Measurements from ENCODE around the gene SLC47A2.

The SLC47A2 gene

DNA sequence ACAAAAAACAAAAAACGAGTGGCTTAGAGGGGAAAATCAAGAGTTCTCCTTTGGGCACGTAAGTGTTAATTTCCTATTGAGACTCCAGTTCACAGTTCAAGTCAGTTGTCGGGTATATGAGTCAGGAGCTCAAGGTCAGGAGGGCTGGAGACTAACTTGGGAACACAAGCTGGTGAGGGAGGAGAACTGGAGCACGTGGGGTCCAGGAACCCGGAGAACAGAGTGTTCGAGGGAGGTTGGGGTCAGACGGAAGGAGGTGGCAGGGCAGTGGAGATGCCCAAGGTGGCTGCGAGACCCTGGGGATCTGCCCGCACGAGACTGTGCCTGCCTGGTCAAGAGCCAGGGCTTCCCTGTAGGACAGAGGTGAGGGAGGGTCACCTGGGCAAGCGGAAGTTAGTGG is 19.7 kb upstream of the SLC47A2 start:
- DNase-seq (ENCODE audit: low read depth), result no peak
- no peak overlapping the region for H3K4me3 ChIP-seq (ENCODE audit: control insufficient read depth, low read depth, low read length)

DNA sequence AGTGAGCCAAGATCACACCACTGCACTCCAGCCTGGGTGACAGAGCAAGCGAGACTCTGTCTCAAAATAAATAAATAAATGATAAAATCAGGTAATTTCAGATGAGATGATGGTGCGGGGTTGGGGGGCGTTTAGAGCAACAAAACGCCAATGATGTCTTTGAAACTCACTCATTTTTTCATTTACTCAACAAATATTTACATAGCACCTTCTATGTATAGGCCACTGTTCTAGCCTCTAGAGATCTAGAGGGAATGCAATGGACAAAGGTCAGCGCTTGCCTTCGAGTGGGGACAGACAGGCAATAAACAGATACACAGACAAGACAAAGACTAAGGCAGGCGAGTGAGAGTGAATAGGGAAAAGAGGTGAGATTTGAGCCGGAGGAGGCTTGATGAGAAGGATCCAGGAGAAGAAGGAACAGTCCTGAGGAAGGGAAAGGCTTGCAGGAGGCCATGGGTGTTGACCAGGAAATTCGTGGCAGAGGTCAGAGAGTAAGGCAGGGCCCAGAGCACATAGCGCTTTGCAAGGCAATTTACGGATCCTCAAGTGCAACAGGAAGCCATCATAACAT is 17.7 kb upstream of the SLC47A2 start:
- TF ChIP-seq, protein P1, sequence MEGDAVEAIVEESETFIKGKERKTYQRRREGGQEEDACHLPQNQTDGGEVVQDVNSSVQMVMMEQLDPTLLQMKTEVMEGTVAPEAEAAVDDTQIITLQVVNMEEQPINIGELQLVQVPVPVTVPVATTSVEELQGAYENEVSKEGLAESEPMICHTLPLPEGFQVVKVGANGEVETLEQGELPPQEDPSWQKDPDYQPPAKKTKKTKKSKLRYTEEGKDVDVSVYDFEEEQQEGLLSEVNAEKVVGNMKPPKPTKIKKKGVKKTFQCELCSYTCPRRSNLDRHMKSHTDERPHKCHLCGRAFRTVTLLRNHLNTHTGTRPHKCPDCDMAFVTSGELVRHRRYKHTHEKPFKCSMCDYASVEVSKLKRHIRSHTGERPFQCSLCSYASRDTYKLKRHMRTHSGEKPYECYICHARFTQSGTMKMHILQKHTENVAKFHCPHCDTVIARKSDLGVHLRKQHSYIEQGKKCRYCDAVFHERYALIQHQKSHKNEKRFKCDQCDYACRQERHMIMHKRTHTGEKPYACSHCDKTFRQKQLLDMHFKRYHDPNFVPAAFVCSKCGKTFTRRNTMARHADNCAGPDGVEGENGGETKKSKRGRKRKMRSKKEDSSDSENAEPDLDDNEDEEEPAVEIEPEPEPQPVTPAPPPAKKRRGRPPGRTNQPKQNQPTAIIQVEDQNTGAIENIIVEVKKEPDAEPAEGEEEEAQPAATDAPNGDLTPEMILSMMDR (conservative IDR thresholded peaks at IDR 0.05; ENCODE audit: control insufficient read depth, insufficient read depth, low read depth, low read length), result no peak
- no peak for DNase-seq (ENCODE audit: low read depth)
- no peak overlapping the region for H3K4me3 ChIP-seq (ENCODE audit: control insufficient read depth, low read depth, low read length)

More for the DNA sequence above, 19.7 kb upstream of the SLC47A2 start:
- TF ChIP-seq, protein P1 (conservative IDR thresholded peaks at IDR 0.05; ENCODE audit: control insufficient read depth, insufficient read depth, low read depth, low read length), result no peak

DNA sequence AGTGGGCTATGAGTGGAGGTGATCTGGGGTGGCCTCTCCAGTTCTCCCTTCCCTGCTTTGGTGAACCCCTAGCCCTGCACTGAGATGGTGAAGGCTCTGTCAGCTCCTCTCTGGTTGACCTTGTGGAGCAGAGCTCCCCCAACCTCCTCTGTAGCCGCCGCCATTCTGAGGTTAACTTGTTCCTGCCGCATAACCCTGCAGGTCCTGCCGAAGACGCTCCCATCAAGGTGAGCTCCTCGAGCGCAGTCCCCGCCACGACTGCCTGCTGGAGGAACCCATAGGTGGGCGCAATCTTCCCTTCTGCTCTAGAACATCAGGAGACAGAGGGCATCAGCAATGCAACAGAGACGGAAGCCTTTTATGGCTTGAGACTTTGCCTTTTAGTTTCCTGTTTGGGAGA is 15.2 kb upstream of the SLC47A2 start:
- TF ChIP-seq, protein P1 (conservative IDR thresholded peaks at IDR 0.05; ENCODE audit: control insufficient read depth, insufficient read depth, low read depth, low read length), result no peak
- DNase-seq (ENCODE audit: low read depth), result no peak

DNA sequence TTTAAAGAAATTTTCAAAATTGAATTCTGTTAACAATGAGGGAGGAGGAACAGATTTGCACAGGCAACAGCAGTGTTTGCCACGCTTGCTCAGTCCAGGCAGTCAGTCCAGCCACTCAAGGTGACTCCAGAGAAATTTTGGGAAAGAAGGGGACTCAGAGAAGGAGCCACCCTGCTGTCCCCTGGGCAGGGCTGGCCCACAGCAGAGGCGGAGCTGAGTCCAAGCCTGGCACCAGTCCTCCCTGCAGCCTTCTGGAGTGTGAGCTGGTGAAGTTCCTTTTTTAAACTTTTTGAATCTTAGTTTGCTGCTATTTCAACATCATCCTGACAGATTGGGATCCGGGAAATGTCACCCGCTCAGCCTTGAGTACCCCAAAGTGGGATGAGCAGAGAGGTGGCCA is 14.5 kb upstream of the SLC47A2 start:
- DNase-seq (ENCODE audit: low read depth), result no peak
- TF ChIP-seq, protein P1 (conservative IDR thresholded peaks at IDR 0.05; ENCODE audit: control insufficient read depth, insufficient read depth, low read depth, low read length), result no peak
- no peak overlapping the region for H3K4me3 ChIP-seq (ENCODE audit: control insufficient read depth, low read depth, low read length)

More for the DNA sequence above, 15.2 kb upstream of the SLC47A2 start:
- no peak overlapping the region for H3K4me3 ChIP-seq (ENCODE audit: control insufficient read depth, low read depth, low read length)

DNA sequence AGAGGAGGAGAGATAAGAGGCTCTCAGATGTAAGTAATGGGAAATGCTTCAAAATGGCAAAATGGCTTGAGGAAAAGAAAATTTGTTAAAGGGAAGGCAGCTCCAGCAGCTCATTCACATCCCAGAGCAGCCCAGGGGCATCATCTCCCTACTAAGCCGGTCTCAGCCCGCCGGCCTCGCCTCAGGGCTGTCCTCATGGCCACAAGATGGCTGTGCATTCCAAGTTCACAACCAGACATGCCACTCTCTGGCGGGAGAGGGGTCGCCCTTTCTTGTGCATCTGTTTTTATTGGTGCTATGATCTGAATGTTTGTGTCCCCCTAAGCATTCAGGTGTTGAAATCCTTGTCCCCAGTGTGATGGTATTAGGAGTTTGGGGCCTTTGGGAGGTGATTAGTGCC is 13.5 kb upstream of the SLC47A2 start:
- no peak for DNase-seq (ENCODE audit: low read depth)
- H3K4me3 ChIP-seq (ENCODE audit: control insufficient read depth, low read depth, low read length), result no peak overlapping the region
- TF ChIP-seq, protein P1 (conservative IDR thresholded peaks at IDR 0.05; ENCODE audit: control insufficient read depth, insufficient read depth, low read depth, low read length), result no peak

DNA sequence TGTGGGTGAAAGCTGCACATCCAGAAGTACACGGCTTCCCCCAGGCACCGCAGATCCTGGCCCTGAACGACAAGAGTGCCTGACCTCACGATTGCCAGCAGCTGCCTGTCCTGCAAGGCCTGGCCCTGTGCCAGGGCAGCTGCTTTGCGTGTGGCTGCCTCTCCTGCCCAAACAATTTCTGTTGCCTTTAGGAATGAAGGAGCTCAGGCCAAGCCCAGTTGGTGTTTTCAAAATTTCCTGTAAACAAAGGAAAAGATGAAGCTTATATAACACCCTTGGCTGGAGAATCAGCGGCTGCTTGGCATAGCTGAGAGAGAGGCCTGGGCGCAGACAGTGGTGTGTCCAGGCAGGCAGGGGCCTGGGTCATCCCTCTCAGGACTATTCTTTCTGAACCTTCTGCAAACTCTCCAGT is 11.7 kb upstream of the SLC47A2 start:
- DNase-seq (ENCODE audit: low read depth), result peak; percentile 75
- TF ChIP-seq, protein P1 (conservative IDR thresholded peaks at IDR 0.05; ENCODE audit: control insufficient read depth, insufficient read depth, low read depth, low read length), result no peak
- no peak overlapping the region for H3K4me3 ChIP-seq (ENCODE audit: control insufficient read depth, low read depth, low read length)

Data from fibroblast of mammary gland (primary cell).